Measurements from ENCODE around the gene ELF4.
A peak's percentile ranks its signal among the peaks of the same experiment; 100 is the strongest.

The ELF4 gene

GRCh38 chrX:130039847-130040246 lies 70.5 kb downstream of the ELF4 start:
- no peak for DNase-seq

- DNase-seq = no peak
Measured at GRCh38 chrX:130034178-130034577, 76.1 kb downstream of the ELF4 start.

GRCh38 chrX:130032552-130032951 lies 77.7 kb downstream of the ELF4 start:
- no peak for DNase-seq

GRCh38 chrX:130030826-130031225 lies 79.5 kb downstream of the ELF4 start:
- DNase-seq = no peak

- peak; percentile 52 for DNase-seq
Measured at GRCh38 chrX:130028196-130028595, 82.1 kb downstream of the ELF4 start.

GRCh38 chrX:130027569-130027968 lies 82.7 kb downstream of the ELF4 start:
- no peak for DNase-seq

GRCh38 chrX:130025256-130025655 lies 85.0 kb downstream of the ELF4 start:
- DNase-seq = no peak

- peak; percentile 71 for DNase-seq
Measured at GRCh38 chrX:130024127-130024526, 86.2 kb downstream of the ELF4 start.

- no peak for DNase-seq
Measured at GRCh38 chrX:130020661-130021324, 89.5 kb downstream of the ELF4 start.

- no peak for DNase-seq
Measured at GRCh38 chrX:130018143-130018542, 92.2 kb downstream of the ELF4 start.

GRCh38 chrX:130015181-130015580 lies 95.1 kb downstream of the ELF4 start:
- DNase-seq = no peak
